ENCODE data around the gene RBM12.

RBM12 gene

DNA sequence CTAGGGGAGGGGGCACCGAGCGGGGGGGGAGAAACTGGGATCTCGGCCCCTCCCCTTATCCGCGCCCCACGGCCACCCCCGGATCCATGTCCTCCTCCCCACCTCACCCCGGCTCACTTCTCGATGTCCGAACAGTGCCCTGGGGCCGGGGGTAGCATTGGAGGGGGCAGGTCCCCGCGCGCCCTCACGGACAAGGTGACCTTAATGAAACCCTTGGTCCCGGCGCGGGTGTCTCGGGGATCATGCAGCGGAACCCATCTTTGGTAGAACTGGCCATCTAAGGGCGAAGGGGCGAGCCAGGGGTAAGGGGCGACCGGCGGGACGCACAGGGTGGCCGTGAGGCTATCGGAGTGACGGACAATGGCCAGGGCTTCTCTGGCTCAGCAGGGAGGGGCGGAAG is 62.7 kb downstream of the RBM12 start:
- no peak for DNase-seq (ENCODE audit: insufficient read length, low spot score)
- no peak for TF ChIP-seq PAX5 (IDR thresholded peaks at IDR 0.05; ENCODE audit: insufficient read depth, low read length, severe bottlenecking)
- TF ChIP-seq POU2F2 (IDR thresholded peaks at IDR 0.05; ENCODE audit: low read depth, low read length): no peak
- no peak for TF ChIP-seq SPI1 (IDR thresholded peaks at IDR 0.05; ENCODE audit: low read depth, low read length)
- no peak for TF ChIP-seq POLR2AphosphoS5 (IDR thresholded peaks at IDR 0.05; ENCODE audit: low read depth, low read length)
- TF ChIP-seq POLR2A (IDR thresholded peaks at IDR 0.05; ENCODE audit: low read depth, low read length): no peak
- no peak for TF ChIP-seq TAF1 (IDR thresholded peaks at IDR 0.05; ENCODE audit: low read depth, low read length)
- FAIRE-seq: no peak

GRCh38 chr20:35600993-35601973 is 63.4 kb downstream of the RBM12 start:
- TF ChIP-seq POU2F2 (IDR thresholded peaks at IDR 0.05; ENCODE audit: low read depth, low read length) (no peak), SPI1 (IDR thresholded peaks at IDR 0.05; ENCODE audit: low read depth, low read length) (no peak), TAF1 (IDR thresholded peaks at IDR 0.05; ENCODE audit: low read depth, low read length) (no peak), POLR2AphosphoS5 (IDR thresholded peaks at IDR 0.05; ENCODE audit: low read depth, low read length) (no peak), POLR2A (IDR thresholded peaks at IDR 0.05; ENCODE audit: low read depth, low read length) (no peak), PAX5 (IDR thresholded peaks at IDR 0.05; ENCODE audit: insufficient read depth, low read length, severe bottlenecking) (no peak)
- FAIRE-seq: peak; percentile 97
- peak; percentile 82 for DNase-seq (ENCODE audit: insufficient read length, low spot score)

DNA sequence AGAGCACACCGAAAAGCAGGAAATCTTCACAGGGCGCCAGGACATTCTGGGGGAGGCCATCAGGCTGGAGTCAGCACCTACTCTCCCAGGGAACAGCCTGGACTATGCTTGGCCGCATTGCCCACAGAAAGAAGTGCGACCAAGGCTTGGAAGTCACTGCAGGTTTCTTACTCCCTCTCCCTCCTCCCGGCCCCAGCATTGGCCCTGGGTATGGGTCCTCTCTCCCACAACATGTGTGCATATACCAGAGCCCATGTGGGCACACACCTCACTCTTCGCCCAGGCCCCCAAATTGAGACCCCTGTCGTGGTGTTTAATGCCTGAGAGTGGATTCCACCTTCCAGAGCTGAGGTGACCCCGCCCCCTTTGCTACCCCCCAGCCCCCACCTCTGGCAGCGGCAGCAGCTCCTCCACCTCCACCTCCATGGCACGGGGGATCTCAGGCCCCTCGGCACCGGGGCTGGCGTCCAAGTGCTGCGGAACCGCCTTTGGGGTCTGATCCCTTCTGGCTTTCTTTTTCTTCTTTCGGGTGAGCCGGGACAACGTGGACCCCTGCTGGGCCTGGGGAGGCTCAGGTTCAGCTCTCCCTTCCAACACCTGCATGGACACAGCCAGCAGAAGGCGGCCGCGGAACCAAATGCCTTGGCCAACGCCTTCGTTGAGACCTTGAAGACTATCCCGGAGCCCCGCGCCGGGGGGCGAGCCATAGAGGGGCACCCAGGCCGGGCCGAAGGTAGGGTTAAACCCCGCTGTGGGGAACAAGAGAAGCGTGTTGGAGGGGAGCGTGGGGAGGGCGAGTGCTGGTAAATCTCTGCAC is 64.3 kb downstream of the RBM12 start:
- DNase-seq (ENCODE audit: insufficient read length, low spot score) (no peak), FAIRE-seq (no peak)
- TF ChIP-seq TAF1 (IDR thresholded peaks at IDR 0.05; ENCODE audit: low read depth, low read length): no peak

GRCh38 chr20:35599776-35600120 is 65.0 kb downstream of the RBM12 start:
- DNase-seq (ENCODE audit: insufficient read length, low spot score) (no peak), FAIRE-seq (no peak)
- TF ChIP-seq SPI1 (IDR thresholded peaks at IDR 0.05; ENCODE audit: low read depth, low read length) (no peak), PAX5 (IDR thresholded peaks at IDR 0.05; ENCODE audit: insufficient read depth, low read length, severe bottlenecking) (no peak), POU2F2 (IDR thresholded peaks at IDR 0.05; ENCODE audit: low read depth, low read length) (no peak), POLR2A (IDR thresholded peaks at IDR 0.05; ENCODE audit: low read depth, low read length) (no peak), TAF1 (IDR thresholded peaks at IDR 0.05; ENCODE audit: low read depth, low read length) (no peak)

All from GM12891 (cell line).